ENCODE measurements around the gene PPM1H.
A peak's percentile ranks its signal among the peaks of the same experiment; 100 is the strongest.
"Not testable (repeated sequence)": the region's sequence is repeated elsewhere in the genome, so short reads cannot be mapped to it uniquely, and the experiment has no call there.

PPM1H gene

DNA sequence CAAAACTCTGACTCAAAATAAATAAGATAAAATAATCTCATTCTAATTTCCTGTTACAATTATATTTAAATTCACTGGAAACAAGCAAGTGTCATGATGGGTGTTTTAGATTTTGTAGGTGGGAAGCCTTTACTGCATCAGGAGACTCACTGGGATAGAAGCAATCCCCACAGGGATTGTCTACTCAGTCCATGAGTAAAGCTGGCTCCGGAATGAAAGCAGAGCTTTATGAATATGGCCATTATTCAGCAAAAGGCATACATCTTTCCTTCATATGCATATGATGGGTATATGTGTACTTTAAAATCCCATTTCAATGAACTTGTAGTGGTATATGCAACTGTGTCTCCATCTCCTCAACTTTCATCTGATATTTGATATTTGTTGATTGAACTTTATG lies 25.4 kb upstream of the PPM1H start:
- no peak overlapping the region for H3K4me3 ChIP-seq (ENCODE audit: low read length)
- no peak for TF ChIP-seq ZNF274 (IDR thresholded peaks at IDR 0.05; ENCODE audit: low read depth, low read length)

GRCh38 chr12:62959745-62960144 lies 24.8 kb upstream of the PPM1H start:
- H3K4me3 ChIP-seq (ENCODE audit: low read length) = no peak overlapping the region
- TF ChIP-seq ZNF274 (IDR thresholded peaks at IDR 0.05; ENCODE audit: low read depth, low read length) = no peak

DNA sequence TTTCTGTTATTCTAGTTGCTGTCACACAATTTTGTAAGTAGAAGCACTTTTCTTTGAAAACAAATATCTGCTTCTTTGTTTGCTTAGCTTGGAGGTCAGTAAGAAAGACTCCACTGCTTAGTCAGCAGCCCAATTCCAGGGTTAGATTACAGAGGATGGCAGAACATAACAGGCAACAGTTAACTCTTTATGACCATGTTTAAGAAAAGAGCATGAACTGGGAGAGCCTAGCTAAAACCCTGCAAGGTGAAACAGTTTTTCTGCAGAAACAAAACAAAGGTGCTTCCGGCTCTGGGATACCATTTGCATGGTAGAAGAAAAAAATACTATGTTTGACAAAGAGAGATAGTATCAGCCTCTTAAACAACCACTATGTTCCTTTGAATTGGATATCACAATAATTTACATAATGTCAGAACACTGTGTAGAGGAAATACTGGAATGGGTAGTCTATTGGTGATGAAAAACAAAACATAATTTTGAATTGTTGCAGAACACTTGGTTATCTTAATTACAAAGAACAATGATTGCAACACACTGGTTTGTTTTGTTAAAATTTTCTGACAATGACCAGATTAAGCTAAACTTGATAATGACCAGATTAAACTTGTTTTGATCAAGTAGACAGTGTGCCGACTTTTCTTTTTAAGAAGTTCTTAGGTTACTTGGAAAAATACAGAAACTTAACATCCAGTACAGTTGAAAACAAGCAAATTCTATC lies 22.4 kb upstream of the PPM1H start:
- TF ChIP-seq ZNF274 (IDR thresholded peaks at IDR 0.05; ENCODE audit: low read depth, low read length) = no peak
- H3K4me3 ChIP-seq (ENCODE audit: low read length) = no peak overlapping the region

GRCh38 chr12:62955678-62956077 lies 20.7 kb upstream of the PPM1H start:
- H3K4me3 ChIP-seq (ENCODE audit: low read length) = no peak overlapping the region
- TF ChIP-seq ZNF274 (IDR thresholded peaks at IDR 0.05; ENCODE audit: low read depth, low read length) = no peak

DNA sequence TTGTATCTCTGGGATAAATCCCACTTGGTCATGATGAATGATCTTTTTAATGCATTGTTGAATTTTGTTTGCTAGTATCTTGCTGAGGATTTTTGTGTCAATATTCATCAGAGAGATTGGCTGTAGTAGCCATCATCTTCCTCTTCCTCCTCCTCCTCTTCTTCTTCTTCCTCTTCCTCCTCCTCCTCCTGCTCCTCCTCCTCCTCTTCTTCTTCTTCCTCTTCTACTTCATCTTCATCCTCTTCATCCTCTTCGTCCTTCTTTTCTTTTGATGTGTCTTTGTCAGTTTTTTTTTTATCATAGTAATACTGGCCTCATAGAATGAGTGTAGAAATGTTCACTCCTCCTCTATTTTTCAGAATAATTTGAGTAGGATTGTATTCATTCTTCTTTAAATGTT lies 15.4 kb upstream of the PPM1H start:
- TF ChIP-seq ZNF274 (IDR thresholded peaks at IDR 0.05; ENCODE audit: low read depth, low read length) = no peak
- no peak overlapping the region for H3K4me3 ChIP-seq (ENCODE audit: low read length)

DNA sequence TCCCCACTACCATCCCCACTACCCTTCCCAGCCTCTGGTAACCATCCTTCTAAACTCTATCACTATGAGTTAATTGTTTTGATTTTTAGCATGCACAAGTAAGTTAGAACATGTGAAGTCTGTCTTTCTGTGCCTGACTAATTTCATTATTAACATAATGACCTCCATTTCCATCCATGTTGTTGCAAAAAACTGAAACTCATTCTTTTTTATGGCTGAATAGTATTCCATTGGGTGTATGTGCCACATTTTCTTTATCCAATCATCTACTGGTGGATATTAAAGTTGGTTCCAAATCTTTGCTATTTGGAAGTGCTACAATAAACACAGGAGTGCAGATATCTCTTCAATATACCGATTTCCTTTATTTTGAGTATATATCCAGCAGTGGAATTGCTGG lies 13.2 kb upstream of the PPM1H start:
- TF ChIP-seq ZNF274 (IDR thresholded peaks at IDR 0.05; ENCODE audit: low read depth, low read length) = no peak
- no peak overlapping the region for H3K4me3 ChIP-seq (ENCODE audit: low read length)

DNA sequence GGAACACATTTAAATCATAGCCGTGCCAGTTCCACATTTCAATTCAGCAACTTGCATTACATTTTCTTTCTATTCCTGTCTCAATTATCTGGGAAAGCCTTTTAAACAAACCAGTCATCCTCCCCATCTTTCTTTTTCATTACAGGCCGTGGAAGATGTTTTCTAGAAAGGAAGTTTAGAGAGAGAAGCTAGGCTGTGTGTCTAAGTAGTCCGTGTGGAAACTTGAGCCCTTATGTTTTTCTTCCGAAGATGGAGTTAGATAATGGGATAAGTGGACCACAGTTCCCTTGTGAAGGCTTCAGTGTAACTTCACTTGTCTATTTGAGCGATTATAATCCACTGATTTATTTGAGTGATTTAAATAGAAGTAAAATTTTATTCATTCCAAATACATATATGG lies 12.4 kb upstream of the PPM1H start:
- no peak for TF ChIP-seq ZNF274 (IDR thresholded peaks at IDR 0.05; ENCODE audit: low read depth, low read length)

GRCh38 chr12:62943779-62944395 lies 8.9 kb upstream of the PPM1H start:
- H3K4me3 ChIP-seq (ENCODE audit: low read length) = no peak overlapping the region
- TF ChIP-seq ZNF274 (IDR thresholded peaks at IDR 0.05; ENCODE audit: low read depth, low read length) = no peak

More for the DNA sequence above, 12.4 kb upstream of the PPM1H start:
- H3K4me3 ChIP-seq (ENCODE audit: low read length) = no peak overlapping the region

- H3K4me3 ChIP-seq (ENCODE audit: low read length) = not testable (repeated sequence)
Measured at GRCh38 chr12:62942316-62942715, 7.4 kb upstream of the PPM1H start.

DNA sequence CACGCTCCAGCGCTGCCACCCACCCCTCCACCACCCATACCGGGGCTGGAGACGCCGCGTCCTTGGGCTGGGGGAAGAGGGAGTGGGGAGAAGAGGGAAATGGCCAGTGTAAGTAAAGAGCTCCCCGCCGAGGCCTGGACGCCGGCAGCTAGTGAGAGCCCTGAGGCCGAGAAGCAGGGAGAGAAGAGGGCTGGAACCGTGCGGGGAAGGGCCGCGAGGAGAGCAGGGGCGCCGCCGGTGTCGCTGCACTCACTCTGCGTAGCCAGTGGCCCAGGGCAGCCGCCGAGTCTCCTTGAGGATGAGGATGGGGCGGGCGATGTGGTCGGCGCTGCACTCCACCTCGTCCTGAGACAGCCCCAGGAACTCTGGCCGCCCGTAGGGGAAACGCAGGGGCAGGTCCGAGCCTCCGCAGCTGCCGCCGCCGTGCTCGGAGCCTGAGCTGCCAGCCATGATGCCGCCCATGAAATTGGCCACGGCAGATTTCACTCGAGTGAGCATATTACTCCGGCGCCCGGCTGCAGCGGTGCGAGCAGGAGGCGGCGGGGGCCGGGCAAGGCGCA lies 631 bp downstream of the PPM1H start:
- TF ChIP-seq ZNF274 (IDR thresholded peaks at IDR 0.05; ENCODE audit: low read depth, low read length) = no peak

DNA sequence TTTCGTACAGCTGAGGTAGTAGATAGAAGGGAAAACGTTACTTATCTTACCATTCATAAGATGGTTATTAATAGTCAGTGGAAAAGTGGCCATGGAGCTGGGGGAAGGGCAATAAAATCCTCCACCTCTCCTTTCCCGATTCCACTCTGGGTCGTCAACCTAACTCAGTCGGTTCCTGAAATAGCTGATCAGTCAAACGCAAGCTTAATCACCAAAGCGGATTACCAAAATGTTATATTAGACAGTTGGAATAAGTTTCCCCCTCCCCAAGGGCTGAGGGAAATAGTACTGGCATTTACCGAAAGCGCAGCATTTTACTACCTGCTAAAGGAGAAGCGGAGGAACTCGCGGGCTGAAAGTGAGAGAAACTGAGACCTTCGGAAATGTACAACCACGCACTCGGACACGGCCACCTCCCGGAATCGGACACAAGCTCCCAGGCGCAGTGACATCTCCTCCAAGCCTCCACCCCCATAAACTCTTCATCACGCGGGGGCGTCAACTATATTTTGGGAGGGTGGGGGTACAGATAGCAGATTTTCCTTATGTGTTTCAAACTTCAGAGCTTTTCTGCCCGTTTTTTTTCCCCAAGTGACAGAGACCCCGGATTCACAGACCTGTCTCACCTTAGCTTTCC lies 1.2 kb downstream of the PPM1H start:
- H3K4me3 ChIP-seq (ENCODE audit: low read length) = peak overlapping the region; percentile 67
- no peak for TF ChIP-seq ZNF274 (IDR thresholded peaks at IDR 0.05; ENCODE audit: low read depth, low read length)

More for the DNA sequence above, 631 bp downstream of the PPM1H start:
- peak overlapping the region; percentile 67 for H3K4me3 ChIP-seq (ENCODE audit: low read length)

DNA sequence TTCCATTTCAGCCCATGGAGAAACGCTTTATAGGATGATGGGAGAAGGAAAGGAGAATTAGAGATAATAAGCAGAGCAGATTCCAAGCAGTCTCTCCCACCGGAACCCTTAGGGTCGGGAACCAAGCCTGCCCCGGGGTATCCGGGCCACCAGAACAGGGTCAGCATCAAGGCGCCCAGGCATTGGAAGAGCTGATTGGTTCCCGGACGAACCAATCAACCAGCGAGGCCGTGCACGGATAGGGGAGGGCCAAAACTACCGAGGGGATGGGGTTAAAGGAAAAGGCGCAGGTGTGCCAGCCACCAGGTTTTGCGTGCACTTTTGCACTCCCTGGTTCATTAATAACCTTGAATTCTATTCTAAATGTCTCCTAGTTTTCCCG lies 1.7 kb downstream of the PPM1H start:
- no peak for TF ChIP-seq ZNF274 (IDR thresholded peaks at IDR 0.05; ENCODE audit: low read depth, low read length)
- H3K4me3 ChIP-seq (ENCODE audit: low read length) = peak overlapping the region; percentile 67; the same call in 1 of the 2 replicates

DNA sequence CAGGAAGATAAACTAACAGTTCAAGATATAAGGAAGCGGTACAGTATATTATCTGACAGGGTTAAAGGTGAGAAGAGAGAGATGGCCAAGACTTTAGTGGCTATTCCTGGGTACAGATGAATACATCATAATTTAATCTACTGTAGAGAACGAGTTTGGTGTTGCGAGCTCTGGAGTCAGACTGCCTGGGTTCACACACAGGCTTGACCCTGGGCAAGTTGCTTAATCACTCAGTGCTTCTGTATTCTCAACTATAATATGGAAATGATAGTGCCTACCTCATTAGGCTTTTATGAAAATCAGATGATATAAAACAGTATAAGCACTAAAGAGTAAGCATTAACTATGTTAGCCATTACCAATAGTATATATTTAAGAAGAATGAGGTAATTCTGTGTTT lies 3.5 kb downstream of the PPM1H start:
- TF ChIP-seq ZNF274 (IDR thresholded peaks at IDR 0.05; ENCODE audit: low read depth, low read length) = no peak
- H3K4me3 ChIP-seq (ENCODE audit: low read length) = no peak overlapping the region

DNA sequence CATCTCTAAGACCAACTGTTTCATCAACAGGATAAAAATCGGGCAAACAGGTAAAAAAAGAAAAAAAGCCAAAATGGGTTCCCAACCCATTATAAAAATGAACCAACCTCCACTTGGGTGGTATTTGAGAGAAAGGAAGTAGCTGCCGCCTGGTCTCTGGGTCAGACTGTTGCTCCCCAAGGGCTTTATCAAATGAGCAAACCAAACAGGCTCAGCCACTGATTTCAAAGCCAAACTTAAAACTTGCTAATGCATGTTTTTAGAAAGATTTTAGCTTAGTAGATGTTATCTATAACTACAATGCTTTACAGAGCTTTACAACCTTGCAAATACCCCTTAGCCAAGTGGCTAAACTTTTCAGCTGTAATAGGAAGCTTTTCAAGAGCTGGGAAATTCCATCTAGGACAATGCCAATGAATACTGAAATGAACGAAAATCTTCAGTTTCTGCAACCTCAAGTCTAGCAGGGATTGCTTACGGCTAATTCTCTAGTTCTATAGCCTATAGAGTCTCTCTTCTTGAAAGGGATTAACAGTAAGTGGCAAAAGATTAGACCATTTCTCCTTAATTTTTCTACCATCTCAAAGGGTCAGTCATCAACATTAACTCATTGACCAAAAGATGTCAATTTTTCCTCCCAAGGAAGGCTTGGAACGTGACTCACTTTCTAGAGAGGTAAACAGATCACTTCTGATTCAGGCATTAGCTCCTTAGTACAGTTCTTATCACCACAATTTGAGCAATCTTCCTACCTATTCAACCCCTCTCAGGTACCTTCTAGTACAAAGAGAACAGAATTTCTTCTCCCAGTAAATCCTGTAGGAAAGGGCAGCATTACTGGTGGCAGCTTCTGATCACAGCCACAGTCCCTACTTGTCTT lies 4.2 kb downstream of the PPM1H start:
- no peak overlapping the region for H3K4me3 ChIP-seq (ENCODE audit: low read length)
- no peak for TF ChIP-seq ZNF274 (IDR thresholded peaks at IDR 0.05; ENCODE audit: low read depth, low read length)

All from GM08714 (cell line).